ENCODE data around the gene PORCN.

GRCh38 chrX:48465336-48465933 is 43.4 kb upstream of the PORCN start:
- TF ChIP-seq EZH2 (IDR thresholded peaks at IDR 0.05) (no peak), POLR2AphosphoS5 (IDR thresholded peaks at IDR 0.05; ENCODE audit: borderline replicate concordance, low read depth, low read length) (no peak), FOXP2 (optimal IDR thresholded peaks at IDR 0.05; ENCODE audit: control extremely low read depth, extremely low read length, insufficient read depth) (no peak)
